ENCODE results near the gene AMFR. TPM values are rescaled to one million over a fixed set of nuclear protein-coding genes. Genes with fewer than 3 reads are reported as not detected.

Gene AMFR
- total RNA-seq, 1 experiment from 2014 or later: 89.4 TPM

- no peaks in the 10 kb centered on the region for H3F3A ChIP-seq (ENCODE audit: insufficient read depth, low read depth)
- peaks cover 29% of the 10 kb centered on the region for H3K4me1 ChIP-seq (replicated peaks; ENCODE audit: insufficient read depth)
- H3K9me2 ChIP-seq (ENCODE audit: insufficient read depth): no peaks in the 10 kb centered on the region
- H3K9me3 ChIP-seq (ENCODE audit: insufficient read depth, low read depth): no peaks in the 10 kb centered on the region
- H3K79me2 ChIP-seq (ENCODE audit: low read depth): no peaks in the 10 kb centered on the region
- no TSS peak for BruUV-seq (replicated peaks)
- H3K27ac ChIP-seq: no peak overlapping the region
- H2AFZ ChIP-seq: no peak overlapping the region
- no peak overlapping the region for H3K4me2 ChIP-seq
- H3K4me3 ChIP-seq: no peak overlapping the region
- ChIA-PET POLR2A (ENCODE audit: unreplicated experiment) (no interaction called here), CTCF (no interaction called here)
- TF ChIP-seq, protein P1, sequence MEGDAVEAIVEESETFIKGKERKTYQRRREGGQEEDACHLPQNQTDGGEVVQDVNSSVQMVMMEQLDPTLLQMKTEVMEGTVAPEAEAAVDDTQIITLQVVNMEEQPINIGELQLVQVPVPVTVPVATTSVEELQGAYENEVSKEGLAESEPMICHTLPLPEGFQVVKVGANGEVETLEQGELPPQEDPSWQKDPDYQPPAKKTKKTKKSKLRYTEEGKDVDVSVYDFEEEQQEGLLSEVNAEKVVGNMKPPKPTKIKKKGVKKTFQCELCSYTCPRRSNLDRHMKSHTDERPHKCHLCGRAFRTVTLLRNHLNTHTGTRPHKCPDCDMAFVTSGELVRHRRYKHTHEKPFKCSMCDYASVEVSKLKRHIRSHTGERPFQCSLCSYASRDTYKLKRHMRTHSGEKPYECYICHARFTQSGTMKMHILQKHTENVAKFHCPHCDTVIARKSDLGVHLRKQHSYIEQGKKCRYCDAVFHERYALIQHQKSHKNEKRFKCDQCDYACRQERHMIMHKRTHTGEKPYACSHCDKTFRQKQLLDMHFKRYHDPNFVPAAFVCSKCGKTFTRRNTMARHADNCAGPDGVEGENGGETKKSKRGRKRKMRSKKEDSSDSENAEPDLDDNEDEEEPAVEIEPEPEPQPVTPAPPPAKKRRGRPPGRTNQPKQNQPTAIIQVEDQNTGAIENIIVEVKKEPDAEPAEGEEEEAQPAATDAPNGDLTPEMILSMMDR (conservative IDR thresholded peaks at IDR 0.05): no peak
- no peak for TF ChIP-seq EZH2 (IDR thresholded peaks at IDR 0.05; ENCODE audit: low read depth)
- no peak for DNase-seq
- intact Hi-C loops (cut with micrococcal nuclease; ENCODE audit: unreplicated experiment): no loop called here
- H3K36me3 ChIP-seq (ENCODE audit: low read depth): no peaks in the 10 kb centered on the region
- no peaks in the 10 kb centered on the region for H3K27me3 ChIP-seq (ENCODE audit: insufficient read depth, low read depth)
- H4K20me1 ChIP-seq (ENCODE audit: insufficient read depth): no peaks in the 10 kb centered on the region
These were observed 76.3 kb downstream of the AMFR start for GRCh38 chr16:56349086-56349415.

- H3K9me2 ChIP-seq (ENCODE audit: insufficient read depth): no peaks in the 10 kb centered on the region
- ChIA-PET POLR2A (ENCODE audit: unreplicated experiment) (no interaction called here), CTCF (no interaction called here)
- BruUV-seq (replicated peaks): no TSS peak
- no peaks in the 10 kb centered on the region for H3F3A ChIP-seq (ENCODE audit: insufficient read depth, low read depth)
- no peaks in the 10 kb centered on the region for H3K79me2 ChIP-seq (ENCODE audit: low read depth)
- H3K4me2 ChIP-seq: no peak overlapping the region
- TF ChIP-seq, protein P1 (conservative IDR thresholded peaks at IDR 0.05): no peak
- TF ChIP-seq EZH2 (IDR thresholded peaks at IDR 0.05; ENCODE audit: low read depth): no peak
- no peaks in the 10 kb centered on the region for H4K20me1 ChIP-seq (ENCODE audit: insufficient read depth)
- H3K9me3 ChIP-seq (ENCODE audit: insufficient read depth, low read depth): no peaks in the 10 kb centered on the region
- no peak overlapping the region for H3K4me3 ChIP-seq
- no peak overlapping the region for H2AFZ ChIP-seq
- H3K27me3 ChIP-seq (ENCODE audit: insufficient read depth, low read depth): no peaks in the 10 kb centered on the region
- H3K27ac ChIP-seq: no peak overlapping the region
- intact Hi-C loops (cut with micrococcal nuclease; ENCODE audit: unreplicated experiment): no loop called here
- H3K4me1 ChIP-seq (replicated peaks; ENCODE audit: insufficient read depth): peaks cover 31% of the 10 kb centered on the region
- no peaks in the 10 kb centered on the region for H3K36me3 ChIP-seq (ENCODE audit: low read depth)
- DNase-seq: no peak
These were observed 76.9 kb downstream of the AMFR start for GRCh38 chr16:56348168-56349085.

GRCh38 chr16:56347670-56348069 lies 77.7 kb downstream of the AMFR start:
- no peaks in the 10 kb centered on the region for H3K9me2 ChIP-seq (ENCODE audit: insufficient read depth)
- H3K4me2 ChIP-seq: no peak overlapping the region
- no peaks in the 10 kb centered on the region for H3K27me3 ChIP-seq (ENCODE audit: insufficient read depth, low read depth)
- no TSS peak for BruUV-seq (replicated peaks)
- H3K4me3 ChIP-seq: no peak overlapping the region
- no peaks in the 10 kb centered on the region for H4K20me1 ChIP-seq (ENCODE audit: insufficient read depth)
- H3K79me2 ChIP-seq (ENCODE audit: low read depth): no peaks in the 10 kb centered on the region
- no peak overlapping the region for H3K27ac ChIP-seq
- ChIA-PET POLR2A (ENCODE audit: unreplicated experiment) (no interaction called here), CTCF (no interaction called here)
- H3K4me1 ChIP-seq (replicated peaks; ENCODE audit: insufficient read depth): peaks cover 23% of the 10 kb centered on the region
- H3F3A ChIP-seq (ENCODE audit: insufficient read depth, low read depth): no peaks in the 10 kb centered on the region
- H3K36me3 ChIP-seq (ENCODE audit: low read depth): no peaks in the 10 kb centered on the region
- DNase-seq: no peak
- H2AFZ ChIP-seq: no peak overlapping the region
- TF ChIP-seq, protein P1 (conservative IDR thresholded peaks at IDR 0.05): no peak
- TF ChIP-seq EZH2 (IDR thresholded peaks at IDR 0.05; ENCODE audit: low read depth): no peak
- no peaks in the 10 kb centered on the region for H3K9me3 ChIP-seq (ENCODE audit: insufficient read depth, low read depth)
- intact Hi-C loops (cut with micrococcal nuclease; ENCODE audit: unreplicated experiment): no loop called here
